Measurements from ENCODE around the gene DGKG. TPM values are rescaled to one million over a fixed set of nuclear protein-coding genes. Genes with fewer than 3 reads are reported as not detected.

DGKG gene
- total and polyA plus RNA-seq, 9 of the 15 experiments (the other 6 are each of a cell fraction or from before 2014, with no cell fraction given): 0.01 to 0.36 (median 0.15) TPM

DNA sequence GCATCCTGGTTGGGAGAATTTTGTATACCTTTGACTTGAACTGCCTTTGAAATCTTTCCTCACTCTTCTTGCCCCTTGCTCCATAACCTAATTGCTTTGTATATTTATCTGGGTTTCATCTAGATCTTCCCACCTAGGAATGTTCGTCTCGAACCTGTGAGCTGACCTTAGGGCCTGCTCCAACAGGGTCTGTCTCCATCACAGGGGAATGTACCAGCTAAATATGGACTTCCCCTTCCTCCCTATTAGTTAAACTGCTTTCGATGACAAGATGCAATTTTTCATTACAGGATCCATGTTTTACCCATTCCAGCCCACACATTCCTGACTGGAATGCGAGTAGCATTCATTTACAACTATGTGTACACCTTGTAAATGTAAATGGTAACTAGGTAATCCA is 242.5 kb downstream of the DGKG start:
- no peak for DNase-seq (ENCODE audit: extremely low read depth in 1 of 4, low spot score in 3 of 4)
- in situ Hi-C loops (cut with MboI): no loop called here
- ChIA-PET POLR2A (interaction anchor here (0.7 to 1.0 kb wide), 2 partner anchors 10 to 399 kb away, joined by 3 to 4 read pairs; partner anchors contain the start of gene ETV5), CTCF (ENCODE audit: low intra/inter-chr PET ratio) (no interaction called here)
- no peak for FAIRE-seq
- Histone ChIP-seq H3K4me1 (replicated peaks in 1 of 2; ENCODE audit: control insufficient read depth in 2 of 2, insufficient read depth in 2 of 2, low read length in 2 of 2) (no peaks in the 10 kb centered on the region), H3K79me2 (ENCODE audit: control insufficient read depth, insufficient read depth, low read length) (no peaks in the 10 kb centered on the region), H3K4me3 (no peak overlapping the region), H2AFZ (ENCODE audit: low read depth, low read length) (no peak overlapping the region), H3K27me3 (ENCODE audit: control insufficient read depth in 2 of 2, insufficient read depth in 2 of 2, low read length in 2 of 2) (peaks cover 29 to 62% of the 10 kb centered on the region in 2 experiments), H3K4me2 (ENCODE audit: insufficient read depth, low read length) (no peak overlapping the region), H4K20me1 (replicated peaks; ENCODE audit: control insufficient read depth, insufficient read depth, low read length) (no peaks in the 10 kb centered on the region), H3K9me3 (replicated peaks; ENCODE audit: control insufficient read depth, insufficient read depth, low read depth, low read length) (no peaks in the 10 kb centered on the region), H3K27ac (ENCODE audit: extremely low read depth, low read depth, low read length) (no peak overlapping the region), H3K9me1 (ENCODE audit: control insufficient read depth, insufficient read depth, low read length) (no peaks in the 10 kb centered on the region), H3K9ac (ENCODE audit: insufficient read depth in 1 of 2, low read depth in 2 of 2, low read length in 2 of 2) (no peak overlapping the region), H3K36me3 (ENCODE audit: control insufficient read depth, insufficient read depth, low read length) (no peaks in the 10 kb centered on the region)
- no TSS peak for BruUV-seq (replicated peaks)
- no peak for ATAC-seq
- TF ChIP-seq, protein P1, sequence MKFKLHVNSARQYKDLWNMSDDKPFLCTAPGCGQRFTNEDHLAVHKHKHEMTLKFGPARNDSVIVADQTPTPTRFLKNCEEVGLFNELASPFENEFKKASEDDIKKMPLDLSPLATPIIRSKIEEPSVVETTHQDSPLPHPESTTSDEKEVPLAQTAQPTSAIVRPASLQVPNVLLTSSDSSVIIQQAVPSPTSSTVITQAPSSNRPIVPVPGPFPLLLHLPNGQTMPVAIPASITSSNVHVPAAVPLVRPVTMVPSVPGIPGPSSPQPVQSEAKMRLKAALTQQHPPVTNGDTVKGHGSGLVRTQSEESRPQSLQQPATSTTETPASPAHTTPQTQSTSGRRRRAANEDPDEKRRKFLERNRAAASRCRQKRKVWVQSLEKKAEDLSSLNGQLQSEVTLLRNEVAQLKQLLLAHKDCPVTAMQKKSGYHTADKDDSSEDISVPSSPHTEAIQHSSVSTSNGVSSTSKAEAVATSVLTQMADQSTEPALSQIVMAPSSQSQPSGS (CRISPR knock-in tag; IDR thresholded peaks at IDR 0.05): no peak
- TF ChIP-seq ZKSCAN3 (CRISPR knock-in tag; IDR thresholded peaks at IDR 0.05) (no peak), FOXJ2 (tag; IDR thresholded peaks at IDR 0.05) (no peak), CBX3 (IDR thresholded peaks at IDR 0.05; ENCODE audit: borderline replicate concordance in 1 of 2, low read length in 2 of 2) (no peak), CBX1 (IDR thresholded peaks at IDR 0.05; ENCODE audit: low read depth) (no peak), POLR2G (IDR thresholded peaks at IDR 0.05; ENCODE audit: low read depth, low read length) (no peak), SUPT5H (IDR thresholded peaks at IDR 0.05) (no peak), RBM34 (IDR thresholded peaks at IDR 0.05; ENCODE audit: borderline replicate concordance, insufficient read depth, low read length) (no peak), FOXK1 (CRISPR knock-in tag; IDR thresholded peaks at IDR 0.05; ENCODE audit: borderline replicate concordance) (no peak)
- TF ChIP-seq, protein P2, sequence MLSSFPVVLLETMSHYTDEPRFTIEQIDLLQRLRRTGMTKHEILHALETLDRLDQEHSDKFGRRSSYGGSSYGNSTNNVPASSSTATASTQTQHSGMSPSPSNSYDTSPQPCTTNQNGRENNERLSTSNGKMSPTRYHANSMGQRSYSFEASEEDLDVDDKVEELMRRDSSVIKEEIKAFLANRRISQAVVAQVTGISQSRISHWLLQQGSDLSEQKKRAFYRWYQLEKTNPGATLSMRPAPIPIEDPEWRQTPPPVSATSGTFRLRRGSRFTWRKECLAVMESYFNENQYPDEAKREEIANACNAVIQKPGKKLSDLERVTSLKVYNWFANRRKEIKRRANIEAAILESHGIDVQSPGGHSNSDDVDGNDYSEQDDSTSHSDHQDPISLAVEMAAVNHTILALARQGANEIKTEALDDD (IDR thresholded peaks at IDR 0.05): no peak
- TF ChIP-seq, protein P3, sequence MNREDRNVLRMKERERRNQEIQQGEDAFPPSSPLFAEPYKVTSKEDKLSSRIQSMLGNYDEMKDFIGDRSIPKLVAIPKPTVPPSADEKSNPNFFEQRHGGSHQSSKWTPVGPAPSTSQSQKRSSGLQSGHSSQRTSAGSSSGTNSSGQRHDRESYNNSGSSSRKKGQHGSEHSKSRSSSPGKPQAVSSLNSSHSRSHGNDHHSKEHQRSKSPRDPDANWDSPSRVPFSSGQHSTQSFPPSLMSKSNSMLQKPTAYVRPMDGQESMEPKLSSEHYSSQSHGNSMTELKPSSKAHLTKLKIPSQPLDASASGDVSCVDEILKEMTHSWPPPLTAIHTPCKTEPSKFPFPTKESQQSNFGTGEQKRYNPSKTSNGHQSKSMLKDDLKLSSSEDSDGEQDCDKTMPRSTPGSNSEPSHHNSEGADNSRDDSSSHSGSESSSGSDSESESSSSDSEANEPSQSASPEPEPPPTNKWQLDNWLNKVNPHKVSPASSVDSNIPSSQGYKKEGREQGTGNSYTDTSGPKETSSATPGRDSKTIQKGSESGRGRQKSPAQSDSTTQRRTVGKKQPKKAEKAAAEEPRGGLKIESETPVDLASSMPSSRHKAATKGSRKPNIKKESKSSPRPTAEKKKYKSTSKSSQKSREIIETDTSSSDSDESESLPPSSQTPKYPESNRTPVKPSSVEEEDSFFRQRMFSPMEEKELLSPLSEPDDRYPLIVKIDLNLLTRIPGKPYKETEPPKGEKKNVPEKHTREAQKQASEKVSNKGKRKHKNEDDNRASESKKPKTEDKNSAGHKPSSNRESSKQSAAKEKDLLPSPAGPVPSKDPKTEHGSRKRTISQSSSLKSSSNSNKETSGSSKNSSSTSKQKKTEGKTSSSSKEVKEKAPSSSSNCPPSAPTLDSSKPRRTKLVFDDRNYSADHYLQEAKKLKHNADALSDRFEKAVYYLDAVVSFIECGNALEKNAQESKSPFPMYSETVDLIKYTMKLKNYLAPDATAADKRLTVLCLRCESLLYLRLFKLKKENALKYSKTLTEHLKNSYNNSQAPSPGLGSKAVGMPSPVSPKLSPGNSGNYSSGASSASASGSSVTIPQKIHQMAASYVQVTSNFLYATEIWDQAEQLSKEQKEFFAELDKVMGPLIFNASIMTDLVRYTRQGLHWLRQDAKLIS (CRISPR knock-in tag; IDR thresholded peaks at IDR 0.05): no peak
- TF ChIP-seq, protein P4, sequence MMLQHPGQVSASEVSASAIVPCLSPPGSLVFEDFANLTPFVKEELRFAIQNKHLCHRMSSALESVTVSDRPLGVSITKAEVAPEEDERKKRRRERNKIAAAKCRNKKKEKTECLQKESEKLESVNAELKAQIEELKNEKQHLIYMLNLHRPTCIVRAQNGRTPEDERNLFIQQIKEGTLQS (IDR thresholded peaks at IDR 0.05): no peak
- TF ChIP-seq, protein P4 (CRISPR knock-in tag; conservative IDR thresholded peaks at IDR 0.05): no peak
- 1% methylated on average over 4 of the region's 4 CpGs for WGBS (ENCODE audit: insufficient coverage, low coverage, missing lambda C conversion rate)
- intact Hi-C loops (cut with micrococcal nuclease): no loop called here
